ENCODE results near the gene TGFBI. TPM values are rescaled to one million over a fixed set of nuclear protein-coding genes. Genes with fewer than 3 reads are reported as not detected.

The TGFBI gene
- total RNA-seq, 2 donors from 2014 or later: not detected

DNA sequence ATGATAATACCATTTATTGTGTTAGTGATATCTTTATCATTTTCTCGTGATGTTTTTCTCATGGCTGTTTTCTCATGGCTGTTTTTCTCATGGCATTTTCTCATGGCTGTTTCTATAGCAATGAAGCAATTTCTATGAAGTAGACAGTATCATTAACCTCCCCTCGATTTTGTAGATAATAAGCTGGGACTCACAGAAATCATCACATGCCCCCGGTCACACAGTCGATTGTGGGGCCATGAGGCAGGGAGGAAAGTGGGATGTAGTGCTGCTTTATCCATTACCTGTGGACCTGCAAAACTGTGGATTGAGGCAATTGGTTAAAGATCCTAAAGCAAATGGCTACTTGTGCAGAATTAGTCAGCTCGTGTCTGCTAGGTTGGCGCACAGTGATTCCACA, 47.3 kb downstream of the TGFBI start:
- ATAC-seq (replicated peaks in 1 of 2) (no peak), DNase-seq (no peak)
- Mint-ChIP-seq H3K4me1 (ENCODE audit: low read depth) (peaks cover 7% of the 10 kb centered on the region), H3K27ac (no peak overlapping the region), H3K9me3 (no peaks in the 10 kb centered on the region), H3K4me3 (no peak overlapping the region), H3K36me3 (ENCODE audit: insufficient read depth in 2 of 2) (no peaks in the 10 kb centered on the region), H3K27me3 (ENCODE audit: low read depth) (peaks cover 45% of the 10 kb centered on the region)

DNA sequence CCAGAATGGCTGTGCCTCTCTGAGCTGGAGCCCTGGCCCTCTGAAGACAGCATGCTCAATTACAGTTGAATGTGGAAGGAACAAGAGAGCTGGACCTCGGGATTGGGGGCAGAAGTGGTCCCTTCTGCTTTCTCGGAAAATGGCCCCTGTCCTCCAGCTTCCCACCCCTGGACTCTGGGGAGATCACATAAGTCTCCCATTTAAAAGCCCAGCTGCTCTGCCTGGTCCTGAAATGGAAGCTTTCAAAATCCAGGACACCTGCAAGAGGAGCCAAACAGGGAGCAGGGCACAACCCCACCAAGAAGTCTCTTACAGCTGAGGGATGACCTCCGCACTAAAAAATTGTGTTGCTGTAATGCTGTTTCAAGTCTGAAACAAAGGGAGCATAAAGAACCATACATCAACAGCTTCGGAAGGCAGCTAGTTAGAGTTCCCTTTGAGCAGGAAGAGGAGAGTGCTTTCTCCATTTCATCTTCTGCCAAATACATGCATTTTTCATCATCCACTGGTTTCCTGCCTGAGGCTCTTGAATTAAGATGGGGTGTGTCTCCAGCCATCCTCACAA, 48.2 kb downstream of the TGFBI start:
- Mint-ChIP-seq H3K27ac (no peak overlapping the region), H3K36me3 (ENCODE audit: insufficient read depth in 2 of 2) (no peaks in the 10 kb centered on the region), H3K4me3 (no peak overlapping the region), H3K27me3 (ENCODE audit: low read depth) (peaks cover 45% of the 10 kb centered on the region), H3K9me3 (no peaks in the 10 kb centered on the region), H3K4me1 (ENCODE audit: low read depth) (peaks cover 7% of the 10 kb centered on the region)
- DNase-seq (no peak), ATAC-seq (replicated peaks in 1 of 2) (no peak)

DNA sequence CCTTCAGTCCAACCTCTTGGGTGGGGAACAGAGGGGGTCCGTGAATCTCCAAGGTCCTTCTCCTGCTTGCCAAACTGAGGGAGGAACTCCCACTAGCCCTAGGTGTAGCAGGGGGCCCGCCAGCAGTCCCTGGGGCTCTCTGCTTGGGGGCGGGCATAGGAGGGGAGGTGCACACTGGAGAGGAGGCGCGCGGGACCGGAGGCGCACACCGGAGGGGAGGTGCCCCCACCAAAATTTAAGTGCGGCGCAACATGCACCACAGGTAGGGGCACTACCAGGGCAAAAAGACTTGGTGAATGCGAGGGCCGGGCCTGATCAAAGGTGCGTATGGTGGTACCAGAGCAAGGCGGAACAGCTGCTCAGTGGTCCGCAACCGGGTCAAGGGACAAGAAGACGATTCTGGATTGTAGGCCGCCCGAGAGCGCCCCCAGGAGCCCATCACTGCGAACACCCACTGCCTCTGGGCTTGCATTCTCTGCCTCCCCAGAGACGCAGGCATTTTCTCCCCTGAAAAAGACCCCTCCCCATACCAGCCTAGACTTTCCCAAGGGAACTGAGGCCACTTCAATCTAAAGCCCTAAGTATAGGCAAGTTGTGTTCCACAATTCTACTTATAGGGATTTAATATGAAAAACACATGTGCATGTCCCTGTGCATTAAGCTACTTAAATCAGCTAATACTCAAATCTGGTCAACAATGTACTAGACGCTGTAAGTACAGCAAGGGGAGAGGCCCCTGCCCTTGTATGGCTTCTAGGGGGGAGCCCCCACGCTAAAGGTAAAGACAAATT, 50.6 kb downstream of the TGFBI start:
- H3K27me3 Mint-ChIP-seq (ENCODE audit: low read depth): peaks cover 45% of the 10 kb centered on the region
- no peaks in the 10 kb centered on the region for H3K36me3 Mint-ChIP-seq (ENCODE audit: insufficient read depth in 2 of 2)
- no peaks in the 10 kb centered on the region for H3K9me3 Mint-ChIP-seq
- DNase-seq (no peak), ATAC-seq (replicated peaks in 1 of 2) (no peak)
- H3K4me1 Mint-ChIP-seq (ENCODE audit: low read depth): peaks cover 7% of the 10 kb centered on the region
- H3K4me3 Mint-ChIP-seq: peak overlapping the region; percentile 76 to 86
- no peak overlapping the region for H3K27ac Mint-ChIP-seq

DNA sequence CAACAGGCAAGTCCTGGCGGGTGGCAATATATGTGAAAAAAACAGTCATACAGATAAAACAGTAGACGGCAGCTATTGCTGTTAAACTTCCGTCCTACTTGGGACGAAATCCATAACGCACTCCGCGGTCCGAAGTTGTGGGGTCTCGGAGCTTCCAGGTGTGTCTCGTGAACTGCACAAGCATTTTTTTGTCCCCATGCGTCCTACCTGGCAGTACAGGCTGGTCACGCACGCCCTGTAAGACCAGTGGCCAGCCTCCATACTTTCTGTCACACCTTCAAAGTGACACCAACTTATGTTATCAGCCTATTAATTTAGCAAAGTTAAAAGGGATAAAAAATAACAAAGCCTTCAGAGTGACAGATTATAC, 51.3 kb downstream of the TGFBI start:
- peaks cover 45% of the 10 kb centered on the region for H3K27me3 Mint-ChIP-seq (ENCODE audit: low read depth)
- H3K9me3 Mint-ChIP-seq: no peaks in the 10 kb centered on the region
- peaks cover 7% of the 10 kb centered on the region for H3K4me1 Mint-ChIP-seq (ENCODE audit: low read depth)
- H3K27ac Mint-ChIP-seq: peak overlapping the region; percentile 98
- H3K36me3 Mint-ChIP-seq (ENCODE audit: insufficient read depth in 2 of 2): no peaks in the 10 kb centered on the region
- peak overlapping the region; percentile 76 to 86 for H3K4me3 Mint-ChIP-seq
- DNase-seq: peak in 1 of 2 donors; percentile 3
- ATAC-seq (replicated peaks in 1 of 2): peak; percentile 3 to 18

DNA sequence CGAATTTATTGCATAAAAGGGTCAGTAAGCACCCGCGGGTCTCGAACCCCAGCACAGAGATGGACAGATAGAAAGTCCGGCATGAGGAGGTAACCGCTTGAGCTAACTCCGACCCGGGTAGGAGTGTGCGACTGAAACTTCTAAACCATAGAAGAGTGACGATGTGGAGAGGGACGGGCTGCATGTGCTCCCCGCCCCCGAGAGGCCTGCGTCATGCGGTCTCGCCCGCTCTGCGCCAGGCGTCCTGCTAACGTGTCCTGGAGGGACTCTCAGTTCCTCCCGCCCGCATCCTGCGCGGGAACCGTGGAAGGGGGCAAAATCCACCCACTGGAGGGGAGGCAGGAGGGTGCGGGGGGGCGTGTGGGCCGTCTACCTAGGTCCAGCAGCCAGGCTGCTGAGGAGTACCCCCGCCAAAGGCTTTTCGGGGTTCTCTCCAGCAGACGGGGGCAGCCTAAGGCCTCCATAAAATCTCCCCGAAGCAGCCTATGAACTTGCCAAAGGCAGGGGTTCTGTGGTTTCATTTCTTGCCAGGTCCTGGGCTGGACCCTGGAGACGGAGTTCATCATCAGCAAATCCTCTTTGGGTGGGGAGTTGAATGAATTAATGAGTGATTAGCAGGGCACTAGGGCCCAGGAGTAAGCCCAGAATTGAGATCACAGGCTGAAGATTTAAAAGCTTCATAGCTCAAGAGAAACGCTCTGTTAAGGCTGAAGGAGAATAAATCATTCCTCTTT, 51.9 kb downstream of the TGFBI start:
- no peaks in the 10 kb centered on the region for H3K36me3 Mint-ChIP-seq (ENCODE audit: insufficient read depth in 2 of 2)
- H3K4me1 Mint-ChIP-seq (ENCODE audit: low read depth): peaks cover 7% of the 10 kb centered on the region
- peak overlapping the region; percentile 98 for H3K27ac Mint-ChIP-seq
- H3K4me3 Mint-ChIP-seq: peak overlapping the region; percentile 76 to 86
- peak; percentile 71 to 89 for DNase-seq
- ATAC-seq (replicated peaks in 1 of 2): peak; percentile 96 to 99
- H3K27me3 Mint-ChIP-seq (ENCODE audit: low read depth): peaks cover 45% of the 10 kb centered on the region
- H3K9me3 Mint-ChIP-seq: no peaks in the 10 kb centered on the region

DNA sequence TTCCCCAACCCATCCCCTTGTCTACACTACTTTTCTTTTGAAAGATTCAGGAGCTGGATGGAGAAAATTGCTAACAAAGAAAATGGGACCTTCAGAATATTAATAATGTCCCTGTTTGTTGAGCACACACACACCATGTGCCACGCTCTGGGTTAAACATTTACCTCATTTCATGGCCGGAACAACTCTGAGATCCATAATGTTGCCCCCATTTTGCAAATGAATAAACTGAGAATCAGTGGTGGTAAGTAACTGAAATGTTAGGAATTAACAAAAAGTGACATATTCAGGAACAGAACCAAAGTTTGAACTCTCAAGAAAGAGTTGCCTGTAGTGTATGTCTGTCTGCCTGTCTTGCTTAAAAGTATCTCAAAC, 52.4 kb downstream of the TGFBI start:
- Mint-ChIP-seq H3K4me1 (ENCODE audit: low read depth) (peaks cover 7% of the 10 kb centered on the region), H3K9me3 (no peaks in the 10 kb centered on the region), H3K27me3 (ENCODE audit: low read depth) (peaks cover 44% of the 10 kb centered on the region), H3K4me3 (peak overlapping the region in 1 of 2 donors; percentile 86), H3K36me3 (ENCODE audit: insufficient read depth in 2 of 2) (no peaks in the 10 kb centered on the region), H3K27ac (no peak overlapping the region)
- DNase-seq (no peak), ATAC-seq (replicated peaks in 1 of 2) (no peak)

DNA sequence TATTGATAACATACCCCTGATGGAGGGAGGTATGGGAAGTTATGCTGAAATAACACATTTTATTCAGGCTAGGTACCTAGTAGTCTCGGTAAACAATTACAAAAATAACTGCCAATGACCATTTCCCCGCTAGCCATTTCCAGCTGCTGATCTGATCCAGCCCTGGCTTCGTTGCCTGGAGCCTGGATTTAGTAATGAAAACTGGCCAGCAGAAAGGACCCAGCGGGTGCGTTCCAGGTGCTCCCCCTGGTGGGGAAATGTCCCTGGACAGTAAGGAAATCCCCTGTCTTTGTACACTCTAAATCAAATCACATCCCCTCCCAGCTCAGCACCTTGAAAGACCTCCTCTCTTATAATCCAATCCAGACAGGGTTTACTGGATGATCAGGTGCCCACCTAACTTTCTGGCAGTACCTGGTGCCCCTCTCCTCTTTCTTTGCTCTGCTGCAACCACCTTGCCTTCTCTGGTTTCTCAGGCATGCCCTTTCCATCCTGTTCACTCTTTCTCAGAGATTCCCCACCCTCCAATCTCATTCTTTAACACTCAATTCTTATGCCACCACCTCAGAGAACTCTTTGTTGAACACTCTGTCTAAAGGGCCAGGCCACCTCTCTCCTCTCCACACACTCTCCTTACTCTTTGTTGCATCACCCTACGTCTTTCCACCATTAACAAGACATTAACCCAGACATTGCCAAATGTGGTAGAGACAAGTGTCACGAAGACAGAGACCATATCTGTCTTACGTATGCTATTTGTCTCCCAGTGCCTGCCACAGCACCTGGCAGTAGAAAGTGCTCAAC, 53.8 kb downstream of the TGFBI start:
- ATAC-seq (replicated peaks in 1 of 2) (no peak), DNase-seq (peak; percentile 66 to 76)
- Mint-ChIP-seq H3K27me3 (ENCODE audit: low read depth) (peaks cover 30% of the 10 kb centered on the region), H3K36me3 (ENCODE audit: insufficient read depth in 2 of 2) (no peaks in the 10 kb centered on the region), H3K9me3 (no peaks in the 10 kb centered on the region), H3K27ac (no peak overlapping the region), H3K4me1 (ENCODE audit: low read depth) (peaks cover 7% of the 10 kb centered on the region), H3K4me3 (no peak overlapping the region)

DNA sequence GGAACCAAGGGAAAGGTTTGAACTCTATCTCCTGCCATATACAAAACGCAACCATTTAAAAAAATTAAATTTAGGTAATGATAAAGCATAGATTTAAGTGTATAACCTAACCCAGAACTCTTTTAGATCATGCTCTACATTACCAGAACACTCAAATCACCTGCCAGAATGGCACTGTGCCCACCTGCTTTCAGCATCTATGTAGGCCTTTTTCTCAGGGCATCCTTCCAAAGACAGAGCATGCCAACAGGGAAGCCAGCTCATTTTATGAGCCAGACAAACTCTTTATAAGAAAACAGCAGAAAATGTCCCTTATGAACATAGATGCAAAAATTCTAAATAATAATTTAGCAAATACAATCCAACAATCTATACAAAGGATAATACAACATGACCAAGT, 55.9 kb downstream of the TGFBI start:
- no peak for ATAC-seq (replicated peaks in 1 of 2)
- peaks cover 7% of the 10 kb centered on the region for H3K4me1 Mint-ChIP-seq (ENCODE audit: low read depth)
- no peaks in the 10 kb centered on the region for H3K36me3 Mint-ChIP-seq (ENCODE audit: insufficient read depth in 2 of 2)
- no peak for DNase-seq
- H3K4me3 Mint-ChIP-seq: no peak overlapping the region
- no peaks in the 10 kb centered on the region for H3K9me3 Mint-ChIP-seq
- peaks cover 12% of the 10 kb centered on the region for H3K27me3 Mint-ChIP-seq (ENCODE audit: low read depth)
- H3K27ac Mint-ChIP-seq: no peak overlapping the region

DNA sequence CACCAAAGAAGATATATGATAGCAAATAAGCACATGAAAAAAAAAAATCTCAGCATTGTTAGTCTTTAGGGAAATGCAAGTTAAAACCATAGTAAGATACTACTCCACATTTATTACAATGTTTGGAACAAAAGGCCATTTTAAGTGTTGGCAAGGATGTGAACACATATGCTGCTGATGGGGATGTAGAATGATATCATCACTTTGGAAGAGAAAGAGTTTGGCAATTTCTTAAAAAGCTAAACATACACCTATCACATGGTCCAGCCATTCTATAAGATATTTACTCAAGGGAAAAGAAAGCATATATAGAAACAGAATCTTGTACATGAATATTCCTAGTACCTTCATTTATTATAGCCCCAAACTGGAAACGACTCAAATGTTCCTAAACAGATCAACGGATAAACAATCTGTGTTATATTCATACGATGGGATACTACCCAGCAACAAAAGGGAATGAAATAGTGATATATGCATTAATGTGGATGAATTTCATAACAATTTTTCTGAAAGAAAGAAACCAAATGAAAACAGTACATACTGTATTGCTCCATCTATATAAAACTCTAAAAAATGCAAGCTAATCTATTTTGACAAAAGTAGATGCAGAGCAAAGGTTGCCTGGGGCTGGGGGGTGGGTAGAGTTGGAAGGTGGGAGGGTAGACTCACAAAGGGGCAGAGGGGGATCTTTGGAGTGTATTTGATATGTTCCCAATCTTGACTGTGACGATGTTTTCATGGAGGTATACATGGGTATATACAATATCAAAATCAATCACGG, 58.2 kb downstream of the TGFBI start:
- no peaks in the 10 kb centered on the region for H3K9me3 Mint-ChIP-seq
- no peaks in the 10 kb centered on the region for H3K36me3 Mint-ChIP-seq (ENCODE audit: insufficient read depth in 2 of 2)
- no peak overlapping the region for H3K27ac Mint-ChIP-seq

DNA sequence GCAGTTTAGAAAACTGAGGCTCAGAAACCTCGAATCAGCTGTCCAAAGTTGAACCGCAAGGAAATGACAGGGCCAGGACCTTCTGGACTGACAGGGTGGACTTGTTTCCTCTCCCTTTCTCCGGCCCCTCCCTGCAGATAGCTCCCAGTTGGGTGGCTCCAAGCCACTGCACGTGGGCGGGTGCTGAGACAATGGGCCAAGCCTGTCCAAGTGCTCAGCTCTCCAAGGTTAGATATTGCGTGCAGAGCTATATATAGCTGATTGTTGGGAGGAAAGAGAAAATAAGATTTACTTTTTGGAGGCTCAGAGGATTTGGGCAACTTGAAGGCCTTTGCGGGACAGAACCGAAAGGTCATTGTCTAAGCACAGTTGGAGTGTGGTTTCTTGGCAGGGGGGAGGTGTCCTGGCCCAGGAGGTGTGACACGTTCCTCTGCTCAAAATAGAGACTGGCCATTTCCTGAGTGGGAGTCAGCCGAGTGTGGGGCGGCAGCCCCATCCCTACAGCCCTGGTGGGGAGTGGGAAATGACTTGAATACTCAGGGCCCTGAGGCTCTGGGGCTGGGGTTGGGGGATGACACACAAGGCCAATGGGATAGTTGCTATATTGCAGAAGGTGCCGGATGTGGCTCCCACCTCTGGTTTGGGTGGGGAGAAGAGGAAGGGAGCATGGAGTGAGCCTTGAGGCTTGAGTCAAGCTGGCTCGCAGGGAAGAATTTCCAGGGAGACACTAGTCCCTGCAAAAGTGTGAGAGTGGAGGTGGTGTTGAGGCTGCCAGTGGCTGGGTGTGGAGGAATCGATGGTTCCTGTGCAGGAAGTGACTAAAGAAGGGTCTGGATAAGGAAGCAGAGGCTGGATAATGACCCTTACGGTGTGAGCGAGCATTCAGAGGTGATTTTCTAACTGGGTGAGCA, 59.4 kb downstream of the TGFBI start:
- no peaks in the 10 kb centered on the region for H3K9me3 Mint-ChIP-seq
- no peaks in the 10 kb centered on the region for H3K4me1 Mint-ChIP-seq (ENCODE audit: low read depth)
- no peak for ATAC-seq (replicated peaks in 1 of 2)
- no peaks in the 10 kb centered on the region for H3K27me3 Mint-ChIP-seq (ENCODE audit: low read depth)
- no peak overlapping the region for H3K27ac Mint-ChIP-seq
- DNase-seq: no peak
- no peak overlapping the region for H3K4me3 Mint-ChIP-seq
- H3K36me3 Mint-ChIP-seq (ENCODE audit: insufficient read depth in 2 of 2): no peaks in the 10 kb centered on the region

More for the DNA sequence above, 58.2 kb downstream of the TGFBI start:
- H3K4me1 Mint-ChIP-seq (ENCODE audit: low read depth): no peaks in the 10 kb centered on the region
- H3K27me3 Mint-ChIP-seq (ENCODE audit: low read depth): no peaks in the 10 kb centered on the region
- DNase-seq (no peak), ATAC-seq (replicated peaks in 1 of 2) (no peak)
- H3K4me3 Mint-ChIP-seq: no peak overlapping the region

DNA sequence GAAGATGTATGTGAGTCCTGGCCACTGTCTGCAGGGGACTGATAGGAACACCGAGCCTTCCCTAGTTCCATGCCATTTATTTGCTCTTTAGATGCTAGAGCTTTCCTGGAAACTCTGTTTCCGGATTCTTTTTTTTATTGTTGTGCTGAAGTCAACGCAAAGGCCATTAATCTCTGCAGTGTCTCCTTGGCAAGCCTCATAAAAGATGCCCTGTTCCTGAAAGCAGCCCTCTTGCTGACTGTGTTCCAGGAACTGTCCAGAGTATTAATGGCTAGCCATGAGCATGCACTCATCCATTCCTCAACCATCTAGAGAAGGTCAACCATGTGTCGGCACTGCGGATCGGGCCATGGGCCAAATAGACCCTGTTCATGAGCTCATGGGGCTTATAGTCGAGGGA, 61.0 kb downstream of the TGFBI start:
- no peak overlapping the region for H3K4me3 Mint-ChIP-seq
- no peaks in the 10 kb centered on the region for H3K36me3 Mint-ChIP-seq (ENCODE audit: insufficient read depth in 2 of 2)
- no peaks in the 10 kb centered on the region for H3K9me3 Mint-ChIP-seq
- no peak for ATAC-seq (replicated peaks in 1 of 2)
- no peaks in the 10 kb centered on the region for H3K4me1 Mint-ChIP-seq (ENCODE audit: low read depth)
- no peak overlapping the region for H3K27ac Mint-ChIP-seq
- DNase-seq: no peak
- peaks cover 9% of the 10 kb centered on the region for H3K27me3 Mint-ChIP-seq (ENCODE audit: low read depth)

DNA sequence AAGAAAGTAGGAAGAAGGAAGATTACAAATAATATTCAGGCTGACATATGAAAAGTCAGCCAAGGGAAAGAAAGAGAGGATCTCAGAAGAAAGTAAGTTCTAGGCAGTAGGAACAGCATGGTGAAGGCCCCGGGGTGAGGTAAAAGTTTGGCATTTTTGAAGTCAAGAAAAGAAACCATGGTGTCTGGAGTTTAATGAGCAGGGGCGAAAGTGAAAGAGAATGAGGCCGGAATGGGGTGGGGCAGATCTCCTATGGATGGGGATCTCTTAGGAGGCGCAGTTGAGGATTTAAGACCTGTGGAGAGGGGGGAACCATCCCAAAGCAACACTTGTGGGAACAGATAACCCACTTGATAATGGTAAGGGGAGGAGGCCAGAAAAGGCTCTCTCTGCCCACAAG, 61.5 kb downstream of the TGFBI start:
- H3K27ac Mint-ChIP-seq: no peak overlapping the region
- H3K36me3 Mint-ChIP-seq (ENCODE audit: insufficient read depth in 2 of 2): no peaks in the 10 kb centered on the region
- DNase-seq (no peak), ATAC-seq (replicated peaks in 1 of 2) (no peak)
- H3K4me1 Mint-ChIP-seq (ENCODE audit: low read depth): no peaks in the 10 kb centered on the region
- no peak overlapping the region for H3K4me3 Mint-ChIP-seq
- H3K27me3 Mint-ChIP-seq (ENCODE audit: low read depth): peaks cover 9% of the 10 kb centered on the region
- H3K9me3 Mint-ChIP-seq: no peaks in the 10 kb centered on the region
